M059J (cell line): ENCODE data around the gene ANKRD13D. TPM values are rescaled to one million over a fixed set of nuclear protein-coding genes. Genes with fewer than 3 reads are reported as not detected.
A peak's percentile ranks its signal among the peaks of the same experiment; 100 is the strongest.

Source experiments
- DNase-seq: peaks from one replicate; pipeline ENCODE4 v3.0.0-alpha.2; 2012; ENCODE audit warnings: low read depth
- total RNA-seq: library from RNA; depleted of rRNA; stranded (reverse); fragments of >200 nt; shearing (Covaris generic); gene quantifications from 2 replicates; pipeline ENCODE4 v1.2.3, GENCODE V29; 2014

Gene ANKRD13D
- total RNA-seq, 1 experiment from 2014 or later, result 14.9 TPM

DNA sequence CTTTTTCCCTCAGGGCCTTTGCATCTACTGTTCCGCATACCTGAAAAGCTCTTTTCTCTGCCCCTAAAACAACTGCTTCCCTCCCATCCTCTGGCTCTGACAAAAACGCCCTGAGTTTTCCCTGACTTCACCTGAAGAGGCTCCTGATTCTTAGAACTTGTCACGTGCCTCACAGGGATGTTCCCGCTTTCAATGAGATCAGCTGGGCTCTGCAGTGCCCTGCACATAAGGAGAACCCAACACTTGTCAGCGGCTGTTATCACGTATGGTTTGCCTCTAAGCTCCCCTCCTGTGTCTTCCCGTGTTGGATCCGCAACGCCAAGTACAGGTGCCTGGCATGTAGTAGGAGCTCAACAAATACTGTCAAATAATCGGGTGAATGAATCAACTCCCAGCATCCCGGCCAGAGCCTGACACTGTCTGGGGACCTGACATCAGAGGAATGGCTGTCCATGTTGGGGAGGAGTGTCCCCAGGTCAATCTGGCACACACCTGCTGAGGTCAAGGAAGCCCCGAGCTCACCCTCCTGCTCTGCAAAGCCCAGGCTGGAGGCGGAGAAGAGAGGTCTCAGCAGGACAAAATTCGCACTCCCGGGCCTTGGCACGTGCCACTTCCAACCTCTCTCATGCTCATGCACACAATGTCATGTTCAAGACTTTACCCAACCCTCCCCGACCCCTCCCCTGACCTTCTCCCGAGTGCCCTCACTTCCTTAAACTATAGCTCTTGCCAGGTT lies 27.0 kb upstream of the ANKRD13D start:
- no peak for DNase-seq

DNA sequence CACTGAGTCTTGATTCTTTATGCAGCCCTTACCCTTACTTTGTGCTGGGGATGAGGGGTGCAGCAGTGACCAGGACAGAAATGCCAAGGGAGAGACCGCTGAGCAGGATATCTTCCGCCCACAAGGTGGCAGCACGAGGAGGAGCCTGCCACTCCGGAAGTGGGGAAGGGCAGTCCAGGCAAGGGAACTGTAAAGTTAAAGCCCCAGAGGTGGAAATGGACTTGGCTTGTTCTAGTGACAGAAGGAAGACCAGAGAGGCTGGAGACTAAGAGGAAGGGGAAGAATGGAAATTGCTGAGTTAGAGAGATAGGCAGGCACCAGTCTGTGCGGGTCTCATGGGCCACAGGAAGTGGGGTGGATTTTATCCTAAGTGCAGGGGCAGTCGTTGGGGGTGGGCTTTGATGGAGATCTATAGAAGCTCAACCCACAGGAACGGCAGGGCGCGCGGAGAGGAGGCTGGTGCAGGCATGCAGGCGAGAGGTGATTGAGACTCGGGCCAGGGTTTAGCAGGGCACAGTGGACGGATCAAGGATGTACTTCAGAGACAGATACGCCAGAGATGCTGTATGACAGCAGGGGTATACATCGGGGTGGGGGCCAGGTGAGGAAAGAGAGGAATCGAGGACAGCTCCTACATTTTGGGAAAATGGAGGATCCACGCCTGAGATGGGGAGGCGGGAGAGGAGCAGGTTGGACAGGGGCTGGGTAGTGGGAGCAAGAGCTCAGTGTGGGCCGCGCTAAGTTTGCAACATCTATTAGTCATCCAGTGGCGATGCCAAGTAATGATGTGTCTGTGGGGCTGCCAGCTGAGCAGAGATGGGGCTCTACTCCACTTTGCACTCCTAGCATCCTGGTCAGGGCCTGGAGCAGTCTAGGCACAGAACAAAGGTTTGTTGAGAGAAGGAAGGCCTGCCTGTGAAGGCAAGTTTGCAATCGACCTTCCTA lies 26.1 kb upstream of the ANKRD13D start:
- DNase-seq, result peak; percentile 86

DNA sequence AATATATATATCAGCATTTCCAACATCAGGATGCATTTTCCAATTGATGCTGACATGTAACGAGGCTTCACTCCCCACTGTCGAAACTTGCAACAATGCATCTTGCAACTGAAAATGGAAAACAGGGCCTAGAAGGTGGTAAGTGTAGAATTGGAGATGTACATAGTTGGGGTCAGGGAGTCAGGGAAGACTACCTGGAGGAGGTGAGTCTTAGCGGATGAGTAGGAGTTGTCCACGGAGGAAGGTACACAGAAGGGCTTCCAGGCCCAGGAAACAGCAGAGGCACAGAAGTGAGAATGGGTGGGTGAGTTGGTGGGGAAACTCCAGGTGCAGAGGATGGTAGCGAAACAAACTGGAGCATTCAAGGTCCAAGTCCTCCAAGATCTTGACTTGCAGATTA lies 24.8 kb upstream of the ANKRD13D start:
- no peak for DNase-seq

DNA sequence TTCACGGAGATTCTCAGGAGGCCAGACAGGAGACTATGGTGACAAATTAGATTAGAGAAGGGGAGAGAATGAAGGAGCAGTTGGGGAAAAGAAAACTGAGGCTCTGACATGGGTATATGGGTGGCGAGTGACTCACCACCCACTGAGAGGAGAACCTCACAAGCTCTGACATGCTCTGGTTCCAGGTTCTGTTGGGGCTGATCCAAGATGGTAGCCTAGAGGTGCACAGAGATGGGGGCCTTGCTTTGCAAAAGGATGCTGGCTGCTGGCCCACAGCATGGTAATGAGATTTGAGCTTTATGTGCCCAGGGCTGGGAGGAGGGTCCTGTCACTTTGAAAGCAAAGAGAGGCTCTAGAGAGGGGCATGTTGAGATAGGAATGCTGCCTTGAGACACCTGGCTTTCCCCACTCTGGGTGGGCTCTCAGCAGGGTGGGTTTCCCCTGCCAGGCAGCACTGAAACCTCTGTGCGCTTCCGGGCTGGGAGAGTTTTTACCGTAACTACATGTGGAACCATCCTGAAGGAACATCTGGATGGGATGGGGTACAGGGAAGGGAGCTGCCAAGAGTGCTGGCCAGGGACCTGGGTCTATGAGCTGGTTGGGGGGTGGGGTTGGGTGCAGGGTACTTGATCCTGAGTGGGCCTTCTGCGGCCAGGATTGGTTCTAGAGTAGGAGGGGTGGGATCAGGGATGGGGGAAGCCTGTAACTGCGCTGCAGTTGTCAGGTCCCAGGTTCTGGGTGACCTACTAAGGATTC lies 24.0 kb upstream of the ANKRD13D start:
- DNase-seq, result no peak

DNA sequence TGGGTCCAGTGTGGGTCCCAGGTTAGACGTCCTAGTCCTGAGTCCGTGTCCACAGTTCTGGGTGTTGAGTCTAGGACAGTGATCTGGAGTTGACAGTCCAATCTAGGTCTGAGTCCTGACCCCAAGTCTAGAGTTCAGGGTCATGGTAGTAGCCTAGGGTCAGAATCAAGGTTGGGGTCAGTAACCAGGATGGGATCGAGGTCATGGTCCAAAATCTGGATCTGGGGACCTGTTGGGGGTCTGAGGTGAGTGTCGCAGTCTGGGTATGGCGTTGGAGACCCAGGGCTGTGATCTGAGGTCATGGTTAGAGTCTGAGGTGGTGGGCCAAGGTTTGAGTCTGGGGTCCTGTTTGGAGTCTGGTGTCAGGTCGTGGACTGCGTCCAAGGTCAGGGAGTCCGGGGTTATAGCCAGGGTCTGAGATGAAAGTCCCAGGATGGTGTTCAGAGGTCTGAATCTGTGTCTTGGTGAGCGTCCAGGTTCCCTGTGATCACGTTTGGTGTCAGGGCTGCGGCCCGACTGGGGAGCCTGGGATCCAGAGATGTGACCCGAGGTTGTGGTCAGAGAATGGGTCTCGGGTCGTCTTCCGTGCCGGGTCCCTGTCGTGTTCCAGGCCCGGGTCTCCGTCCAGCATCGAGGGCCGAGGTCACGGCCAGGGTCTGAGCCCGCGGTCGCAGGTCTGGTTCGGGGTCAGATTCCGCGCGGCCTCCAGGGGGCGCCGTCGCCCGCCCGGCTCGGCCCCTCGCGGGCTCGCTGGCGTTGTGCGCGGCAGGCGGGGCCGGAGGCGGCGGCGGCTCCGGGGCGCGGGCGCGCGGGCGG lies 23.3 kb upstream of the ANKRD13D start:
- peak; percentile 45 for DNase-seq

- DNase-seq, result peak; percentile 50
These were observed 22.5 kb upstream of the ANKRD13D start, which contains the start of gene GRK2 for GRCh38 chr11:67266449-67267187. TSS of gene GRK2 (plus strand) at chr11:67266473. CDS start at chr11:67266700, 227 bp downstream.

DNA sequence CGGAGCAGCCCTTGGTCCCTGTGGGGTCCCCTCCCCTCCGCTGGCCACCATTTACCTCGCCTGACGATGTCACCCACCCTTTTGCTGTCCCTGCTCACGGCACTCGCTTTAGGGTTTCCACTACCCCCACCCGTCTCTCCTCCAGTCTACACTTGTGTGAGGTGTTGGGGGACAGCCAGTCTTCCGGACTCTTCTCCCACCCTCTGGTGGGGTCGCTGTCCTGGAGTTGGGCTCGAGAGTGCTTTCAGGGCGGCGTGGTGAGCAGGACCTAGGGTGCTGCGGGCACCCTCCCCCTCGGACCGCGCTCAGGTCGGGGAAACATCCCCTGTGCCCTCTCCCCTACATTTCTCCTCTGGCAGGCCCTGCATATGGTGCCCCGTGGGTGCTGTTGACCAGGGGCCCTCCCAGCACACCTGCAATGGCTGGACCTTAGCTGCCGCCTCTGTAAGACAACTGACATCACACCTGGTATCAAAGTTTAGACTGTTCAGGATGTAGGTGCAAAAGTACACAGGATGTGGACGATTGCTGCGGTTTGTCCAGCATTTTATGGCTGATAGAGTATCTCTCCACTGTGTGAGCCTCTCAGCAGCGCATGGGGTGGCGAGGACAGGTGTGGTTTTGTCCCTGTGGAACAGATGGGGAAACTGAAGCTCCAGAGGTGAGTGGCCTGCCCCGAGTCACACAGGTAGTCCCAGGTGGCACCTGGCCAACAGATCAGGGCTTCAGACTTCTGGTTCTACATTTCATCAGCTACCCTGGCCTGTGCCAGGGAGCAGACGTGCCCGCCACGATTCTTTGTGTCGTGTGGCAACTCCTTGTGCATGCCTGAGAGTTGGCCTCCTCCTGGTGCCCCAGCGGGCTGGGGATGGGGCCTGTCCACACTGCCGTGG lies 21.7 kb upstream of the ANKRD13D start:
- DNase-seq, result no peak

GRCh38 chr11:67268081-67268961 lies 20.8 kb upstream of the ANKRD13D start:
- DNase-seq, result no peak

- no peak for DNase-seq
These were observed 20.2 kb upstream of the ANKRD13D start for GRCh38 chr11:67268962-67269268.

- DNase-seq, result no peak
These were observed 19.5 kb upstream of the ANKRD13D start for GRCh38 chr11:67269401-67270255.

DNA sequence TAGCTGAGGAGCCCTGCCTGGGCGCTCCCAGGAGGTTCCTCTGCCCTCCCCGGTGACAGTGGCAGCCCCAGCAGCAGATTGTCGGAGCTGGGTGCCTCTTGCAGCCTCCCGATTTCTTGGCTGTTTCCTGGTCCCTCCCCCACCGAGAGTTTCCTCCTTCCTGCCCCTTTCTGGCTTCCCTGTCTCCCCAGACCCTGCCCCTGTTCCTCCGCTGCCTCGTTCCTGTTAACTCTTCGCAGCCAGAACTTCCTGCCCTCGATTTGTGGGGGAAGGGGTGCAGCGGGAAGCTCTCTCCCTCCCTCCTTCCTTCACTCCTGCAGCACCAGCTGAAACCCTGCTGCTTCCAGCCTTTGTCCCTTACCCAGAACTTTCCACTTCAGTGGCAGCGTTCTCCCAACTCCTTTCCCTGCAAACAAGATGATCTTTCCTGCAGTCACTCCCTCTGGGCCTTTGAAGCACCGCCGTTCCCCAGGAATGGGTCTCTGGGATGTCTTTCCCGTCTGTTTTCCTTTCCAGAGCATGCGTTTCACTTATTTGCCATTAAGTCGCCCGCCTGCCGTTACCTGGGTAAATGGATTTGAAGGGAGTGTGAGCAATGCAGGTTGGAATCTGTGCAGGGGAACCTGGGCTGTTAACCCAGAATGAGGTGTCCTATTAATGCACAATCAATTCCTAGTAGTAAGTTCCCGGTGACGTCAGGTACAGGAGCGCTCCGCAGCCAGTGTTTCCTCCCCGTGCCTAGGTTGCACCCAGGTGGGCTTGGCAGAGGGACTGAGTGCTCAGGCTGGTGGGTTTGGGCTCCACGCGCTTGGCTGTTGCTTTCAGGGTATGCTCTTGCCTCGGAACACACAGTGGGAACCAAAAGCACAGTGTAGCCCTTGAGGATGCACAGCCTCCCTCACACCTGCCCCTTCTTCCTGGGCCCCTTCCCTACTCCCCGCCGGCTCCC lies 18.6 kb upstream of the ANKRD13D start:
- DNase-seq, result no peak

DNA sequence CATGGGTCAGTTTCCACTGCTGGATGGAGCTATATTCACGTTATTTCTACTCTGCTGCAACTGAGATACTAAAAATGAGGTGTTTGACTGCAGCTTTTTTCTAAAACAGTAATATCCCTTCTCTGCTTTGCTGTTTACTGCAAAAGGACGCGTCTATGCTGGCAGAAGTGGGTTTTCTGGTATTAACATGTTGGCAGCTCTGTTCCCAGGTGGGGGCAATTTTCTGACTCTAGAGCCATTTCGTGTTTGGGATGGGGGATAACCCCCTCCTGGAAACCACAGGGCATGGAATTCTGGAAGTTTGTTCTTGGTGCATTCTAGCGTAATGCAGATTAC lies 17.9 kb upstream of the ANKRD13D start:
- no peak for DNase-seq

DNA sequence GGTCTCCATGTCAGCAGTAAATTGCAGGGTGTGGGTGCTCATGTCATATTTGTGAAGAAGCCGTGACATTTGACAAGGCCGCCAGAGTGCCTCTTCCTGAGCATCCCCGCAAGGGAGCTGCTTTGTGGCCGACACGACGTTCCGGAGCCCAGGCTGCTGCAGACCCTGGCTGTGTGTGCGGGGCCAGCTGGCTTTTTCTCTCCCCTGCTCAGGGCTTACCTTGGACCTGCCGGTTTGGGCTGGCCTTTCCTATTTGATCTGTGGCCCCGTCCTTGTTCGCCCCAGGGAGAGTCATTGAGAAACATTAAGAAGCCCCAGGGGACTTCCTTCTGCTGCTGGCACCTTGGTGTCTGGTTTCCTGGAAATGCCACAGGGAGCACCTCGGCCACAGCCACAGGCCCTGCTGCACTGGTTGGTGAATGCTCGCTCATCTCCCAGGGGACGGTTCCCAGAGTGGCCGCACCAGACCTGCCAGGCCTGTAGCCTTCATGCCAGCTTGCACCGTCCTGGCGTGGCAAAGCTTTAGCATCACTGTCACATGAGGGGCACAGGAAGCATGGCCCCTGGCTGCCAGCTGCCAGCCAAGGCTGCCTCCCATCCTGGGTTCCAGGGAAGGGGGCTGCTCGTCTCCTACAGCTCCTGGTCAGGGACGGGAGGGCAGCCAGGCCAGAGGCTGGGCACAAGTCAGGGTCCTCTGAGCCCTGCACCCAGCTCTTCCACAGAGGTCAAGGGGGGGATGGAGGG lies 17.4 kb upstream of the ANKRD13D start:
- no peak for DNase-seq

- no peak for DNase-seq
These were observed 16.5 kb upstream of the ANKRD13D start for GRCh38 chr11:67272327-67273259.
